Fibroblast of skin of scalp (primary cell): Measurements from ENCODE around the gene ACBD3.
A peak's percentile ranks its signal among the peaks of the same experiment; 100 is the strongest.

Experiments
- DNase-seq: peaks from one replicate; pipeline ENCODE4 v3.0.0-alpha.2; 2013

ACBD3 gene

GRCh38 chr1:226110249-226111097, 76.1 kb downstream of the ACBD3 start:
- DNase-seq, result peak; percentile 50

DNA sequence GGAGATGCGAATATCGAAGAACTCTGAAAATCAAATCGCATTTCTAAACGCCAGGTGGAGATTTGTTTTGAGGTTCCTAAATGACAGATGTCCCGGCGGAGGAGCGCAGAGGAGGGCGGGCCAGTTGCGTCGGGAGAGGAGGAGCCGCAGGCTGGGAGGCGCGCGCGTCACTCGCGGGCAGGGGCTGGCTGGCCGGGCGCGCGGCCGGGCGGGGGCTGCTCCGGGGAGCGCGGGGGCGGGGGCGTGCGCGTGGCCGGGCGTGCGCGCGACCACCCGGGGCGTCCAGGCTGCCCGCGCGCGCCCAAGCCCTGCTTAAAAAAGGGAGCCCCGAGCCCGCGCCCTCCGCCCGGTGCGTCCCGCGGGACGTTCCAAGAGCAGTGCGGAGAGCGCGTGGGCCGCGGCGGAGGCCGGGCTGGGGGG, 76.7 kb downstream of the ACBD3 start:
- peak; percentile 81 for DNase-seq

GRCh38 chr1:226108935-226109828, 77.4 kb downstream of the ACBD3 start:
- peak; percentile 42 for DNase-seq

DNA sequence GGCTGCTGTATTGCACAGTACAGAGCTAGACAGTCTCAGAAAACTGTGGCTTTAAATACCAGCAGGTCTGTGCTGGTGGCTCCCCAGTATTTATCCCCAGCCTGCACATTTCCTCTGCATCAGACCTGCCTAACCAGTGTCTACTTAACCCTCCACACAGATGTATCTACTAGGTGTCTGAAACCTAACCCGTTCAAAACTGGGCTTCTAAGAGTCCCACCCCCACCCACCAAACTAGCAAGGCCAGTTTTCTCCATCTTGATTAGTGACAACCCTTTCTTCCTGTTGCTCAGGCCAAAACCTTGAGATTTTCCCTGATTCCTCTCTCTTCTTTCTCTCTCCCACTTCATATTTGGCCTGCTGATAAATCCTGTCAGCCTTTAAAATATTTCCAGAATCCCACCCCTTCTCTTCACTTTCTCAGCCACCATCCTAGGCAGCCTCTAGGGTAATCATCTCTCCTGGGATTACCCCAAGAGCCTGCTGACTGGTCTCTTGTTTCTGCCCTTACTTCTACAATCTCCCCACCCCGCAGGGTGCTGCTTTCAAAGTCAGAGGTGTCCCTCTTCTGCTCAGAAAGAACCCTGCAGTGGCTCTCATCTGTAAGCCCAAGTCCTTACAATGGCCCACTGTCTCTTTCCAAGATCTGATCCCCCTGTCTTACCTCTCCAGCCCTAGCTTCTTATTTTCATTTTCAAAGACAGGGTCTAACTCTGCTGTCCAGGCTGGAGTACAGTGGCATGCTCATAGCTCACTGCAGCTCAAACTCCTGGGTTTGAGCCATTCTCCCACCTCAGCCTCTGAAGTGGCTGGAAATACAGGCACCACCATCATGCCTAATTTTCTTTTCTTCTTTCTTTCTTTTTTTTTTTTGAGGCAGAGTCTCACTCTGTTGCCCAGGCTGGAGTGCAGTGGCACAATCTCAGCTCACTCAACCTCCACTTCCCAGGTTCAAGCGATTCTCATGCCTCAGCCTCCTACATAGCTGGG, 78.8 kb downstream of the ACBD3 start:
- DNase-seq, result no peak

- DNase-seq, result no peak
Observed at GRCh38 chr1:226104671-226105121, 81.8 kb downstream of the ACBD3 start.

DNA sequence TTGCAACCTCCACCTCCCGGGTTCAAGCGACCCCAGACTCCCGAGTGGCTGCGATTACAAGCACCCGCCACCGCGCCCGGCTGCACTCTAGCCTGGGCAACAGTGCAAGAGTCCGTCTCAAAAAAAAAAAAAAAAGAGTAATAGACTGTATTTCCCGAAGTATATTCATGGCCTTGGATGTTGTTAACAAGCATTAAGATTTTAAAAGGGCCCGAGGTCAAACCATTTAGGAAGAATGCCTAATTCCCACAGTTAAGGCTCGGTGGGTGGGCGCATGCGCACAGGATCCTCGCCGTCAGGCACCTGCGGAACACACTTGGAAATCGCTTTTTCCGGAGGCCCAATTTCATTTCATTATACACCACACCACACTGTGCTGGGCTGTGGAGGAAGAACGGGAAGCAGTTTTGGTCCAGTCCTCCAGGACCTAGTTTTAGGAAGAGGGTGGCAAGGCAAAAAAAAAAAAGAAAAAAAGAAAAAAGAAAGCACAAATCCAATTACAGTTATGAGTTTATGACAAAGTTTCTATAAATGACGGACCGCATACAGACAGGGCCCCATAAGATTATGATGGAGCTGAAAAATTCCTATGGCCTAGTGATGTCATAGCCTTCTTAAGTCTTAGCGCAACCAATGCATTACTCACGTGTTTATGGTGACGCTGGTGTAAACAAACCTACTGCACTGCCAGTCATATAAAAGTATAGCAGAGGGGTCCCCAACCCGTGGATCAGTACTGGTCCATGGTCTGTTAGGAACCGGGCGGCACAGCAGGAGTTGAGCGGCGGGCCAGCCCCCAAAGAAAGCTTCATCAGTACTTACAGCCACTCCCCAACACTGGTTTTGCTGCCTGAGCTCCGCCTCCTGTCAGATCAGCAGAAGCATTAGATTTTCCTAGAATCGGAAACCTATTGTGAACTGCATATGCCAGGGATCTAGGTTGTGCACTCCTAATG, 85.8 kb downstream of the ACBD3 start:
- DNase-seq, result peak; percentile 27

- DNase-seq, result no peak
Observed at GRCh38 chr1:226098870-226099835, 87.4 kb downstream of the ACBD3 start.

GRCh38 chr1:226097866-226098625, 88.5 kb downstream of the ACBD3 start:
- peak; percentile 58 for DNase-seq

- no peak for DNase-seq
Observed at GRCh38 chr1:226095286-226095685, 91.3 kb downstream of the ACBD3 start.
